HUES6 (cell line): ENCODE data around the gene PHACTR1.
A peak's percentile ranks its signal among the peaks of the same experiment; 100 is the strongest.

Experiments used
- H3K27ac ChIP-seq: 2 replicates; pipeline ENCODE4 v1.7.0; 2013; ENCODE audit warnings: low read depth, mild to moderate bottlenecking, low read length, inconsistent platforms
- H3K27me3 ChIP-seq: 2 replicates; pipeline ENCODE4 v1.6.1; 2013; ENCODE audit warnings: low read length; ENCODE audit not compliant: control insufficient read depth, insufficient read depth
- H3K36me3 ChIP-seq: 2 replicates; pipeline ENCODE4 v1.6.1; 2013; ENCODE audit warnings: low read length; ENCODE audit not compliant: control insufficient read depth, insufficient read depth
- H3K4me1 ChIP-seq: 2 replicates; pipeline ENCODE4 v1.6.1; 2013; ENCODE audit warnings: low read length; ENCODE audit not compliant: control insufficient read depth, insufficient read depth
- H3K4me3 ChIP-seq: 2 replicates; pipeline ENCODE4 v1.5.1; 2013; ENCODE audit warnings: low read depth, low read length
- H3K9ac ChIP-seq: one replicate; pipeline ENCODE4 v1.6.1; 2013; ENCODE audit warnings: mild to moderate bottlenecking, low read length
- H3K9me3 ChIP-seq: 2 replicates; pipeline ENCODE4 v1.6.1; 2013; ENCODE audit warnings: low read depth, low read length; ENCODE audit not compliant: control insufficient read depth, insufficient read depth

The PHACTR1 gene

DNA sequence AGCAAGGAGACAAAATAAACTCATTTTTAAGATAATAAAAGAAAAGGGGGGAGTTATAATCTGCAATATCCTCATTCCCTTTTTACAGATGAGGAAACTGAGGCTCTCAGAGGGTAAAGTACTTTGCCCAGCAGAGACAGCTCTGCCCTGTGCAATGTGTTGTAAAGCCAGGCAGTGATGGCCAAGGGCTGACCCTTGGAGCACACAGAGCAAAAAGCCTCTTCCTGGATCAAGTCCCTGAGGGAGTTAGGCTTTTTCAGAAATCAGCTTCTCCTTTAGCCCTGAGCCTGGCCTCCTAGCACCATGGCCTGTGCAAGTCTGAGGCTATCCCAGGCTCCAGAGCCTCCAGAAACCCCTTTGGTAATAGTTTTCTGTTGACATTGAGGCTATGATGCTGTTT, 234.8 kb downstream of the PHACTR1 start:
- Histone ChIP-seq H3K9me3 (no peaks in the 10 kb centered on the region), H3K27ac (no peak overlapping the region), H3K27me3 (peaks cover 12% of the 10 kb centered on the region), H3K9ac (no peak overlapping the region), H3K4me1 (peaks cover 13% of the 10 kb centered on the region), H3K4me3 (no peak overlapping the region), H3K36me3 (no peaks in the 10 kb centered on the region)

DNA sequence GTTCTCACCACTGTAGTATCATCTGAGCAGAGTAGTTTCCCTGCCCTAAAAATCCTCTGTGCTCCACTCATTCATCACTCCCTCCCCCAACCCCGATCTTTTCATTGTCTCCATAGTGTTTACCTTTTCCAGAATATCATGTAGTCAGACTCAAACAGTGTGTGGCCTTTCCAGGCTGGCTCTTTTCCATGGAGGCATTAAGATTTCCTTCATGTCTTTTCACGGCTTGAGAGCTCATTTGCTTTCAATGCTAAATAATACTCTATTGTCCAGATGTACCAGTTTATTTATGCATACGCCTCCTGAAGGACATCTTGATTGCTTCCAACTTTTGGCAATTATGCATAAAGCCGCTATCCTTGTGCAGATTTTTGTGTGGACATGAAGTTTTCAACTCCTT, 235.8 kb downstream of the PHACTR1 start:
- no peak overlapping the region for H3K4me3 ChIP-seq
- no peaks in the 10 kb centered on the region for H3K36me3 ChIP-seq
- H3K27ac ChIP-seq: no peak overlapping the region
- no peaks in the 10 kb centered on the region for H3K9me3 ChIP-seq
- H3K9ac ChIP-seq: no peak overlapping the region
- peaks cover 18% of the 10 kb centered on the region for H3K4me1 ChIP-seq
- H3K27me3 ChIP-seq: peaks cover 21% of the 10 kb centered on the region

DNA sequence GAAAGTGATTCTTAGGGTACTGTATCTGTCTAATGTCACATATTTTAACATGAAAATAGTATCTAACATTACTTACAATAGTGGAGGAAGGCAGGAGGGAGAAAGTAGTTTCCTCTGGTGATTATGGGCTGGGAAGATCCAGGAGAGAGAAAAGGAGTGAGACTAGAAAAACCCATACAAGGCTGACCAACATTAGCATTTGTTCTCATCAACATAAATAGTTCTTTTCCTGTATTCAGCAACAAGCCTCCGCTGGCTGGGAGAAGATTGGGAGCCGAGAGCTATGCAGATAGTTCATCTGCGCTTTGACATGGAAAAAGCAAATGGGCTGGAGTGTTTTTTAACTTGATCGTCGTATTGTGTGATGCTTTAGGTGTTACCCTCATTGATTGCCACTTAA, 239.4 kb downstream of the PHACTR1 start:
- Histone ChIP-seq H3K27me3 (peaks cover 51% of the 10 kb centered on the region), H3K27ac (no peak overlapping the region), H3K9ac (no peak overlapping the region), H3K4me1 (peaks cover 29% of the 10 kb centered on the region), H3K4me3 (peak overlapping the region; percentile 58), H3K36me3 (no peaks in the 10 kb centered on the region), H3K9me3 (no peaks in the 10 kb centered on the region)

DNA sequence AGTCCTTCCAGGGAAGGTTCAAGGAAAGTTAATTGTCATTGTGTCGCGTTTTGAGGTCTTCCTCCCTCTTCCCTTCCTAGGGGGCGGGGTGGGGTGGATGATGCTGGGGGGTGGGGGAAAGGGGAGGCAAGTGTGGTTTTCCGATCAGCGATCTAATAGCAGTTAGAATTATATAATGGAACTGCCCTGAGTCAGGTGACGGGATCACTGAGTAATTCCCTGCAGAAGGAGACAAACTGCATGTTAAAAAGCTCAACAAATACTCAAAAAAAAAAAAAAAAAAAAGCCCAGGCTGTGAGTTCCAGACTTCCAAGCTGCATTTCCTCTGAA, 240.4 kb downstream of the PHACTR1 start:
- Histone ChIP-seq H3K27ac (no peak overlapping the region), H3K9ac (no peak overlapping the region), H3K9me3 (no peaks in the 10 kb centered on the region), H3K27me3 (peaks cover 51% of the 10 kb centered on the region), H3K4me1 (peaks cover 29% of the 10 kb centered on the region), H3K4me3 (peak overlapping the region; percentile 58), H3K36me3 (no peaks in the 10 kb centered on the region)

GRCh38 chr6:12957321-12958051, 240.9 kb downstream of the PHACTR1 start:
- no peak overlapping the region for H3K27ac ChIP-seq
- H3K27me3 ChIP-seq: peaks cover 51% of the 10 kb centered on the region
- H3K4me1 ChIP-seq: peaks cover 29% of the 10 kb centered on the region
- no peaks in the 10 kb centered on the region for H3K9me3 ChIP-seq
- no peak overlapping the region for H3K9ac ChIP-seq
- peak overlapping the region; percentile 58 for H3K4me3 ChIP-seq
- H3K36me3 ChIP-seq: no peaks in the 10 kb centered on the region

DNA sequence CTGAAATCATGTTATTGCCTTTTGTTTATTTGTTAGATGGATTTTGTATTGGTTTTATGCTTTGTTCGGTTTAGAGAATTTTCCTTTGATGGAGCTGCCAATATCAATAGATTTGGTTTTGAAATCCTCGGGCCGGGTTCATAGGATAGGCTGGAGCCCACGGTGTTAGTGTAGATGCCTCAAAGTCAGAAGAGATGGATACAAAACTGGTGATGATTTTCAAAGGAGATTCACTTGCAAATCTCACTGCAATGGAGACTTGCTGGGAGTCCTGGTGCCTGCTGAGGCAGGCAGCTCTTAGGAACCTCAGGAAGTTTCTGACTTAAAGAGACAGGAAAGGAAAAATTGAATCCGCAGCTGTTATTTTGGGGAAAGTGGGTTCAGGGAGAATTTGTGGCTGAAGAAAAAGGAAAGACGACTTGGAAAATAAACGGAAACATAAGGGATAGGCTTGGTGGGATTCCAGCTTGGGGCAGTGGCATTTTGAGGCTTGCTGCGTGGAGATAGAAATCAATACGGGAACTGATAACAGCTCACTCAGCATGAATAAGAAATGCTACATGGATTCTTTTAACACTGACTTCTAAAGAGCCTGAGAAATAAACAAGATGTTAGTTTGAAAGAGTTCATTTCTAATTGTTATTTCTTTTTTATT, 241.6 kb downstream of the PHACTR1 start:
- H3K27me3 ChIP-seq: peaks cover 51% of the 10 kb centered on the region
- H3K9me3 ChIP-seq: no peaks in the 10 kb centered on the region
- H3K9ac ChIP-seq: no peak overlapping the region
- peak overlapping the region; percentile 58 for H3K4me3 ChIP-seq
- no peak overlapping the region for H3K27ac ChIP-seq
- no peaks in the 10 kb centered on the region for H3K36me3 ChIP-seq
- H3K4me1 ChIP-seq: peaks cover 34% of the 10 kb centered on the region

DNA sequence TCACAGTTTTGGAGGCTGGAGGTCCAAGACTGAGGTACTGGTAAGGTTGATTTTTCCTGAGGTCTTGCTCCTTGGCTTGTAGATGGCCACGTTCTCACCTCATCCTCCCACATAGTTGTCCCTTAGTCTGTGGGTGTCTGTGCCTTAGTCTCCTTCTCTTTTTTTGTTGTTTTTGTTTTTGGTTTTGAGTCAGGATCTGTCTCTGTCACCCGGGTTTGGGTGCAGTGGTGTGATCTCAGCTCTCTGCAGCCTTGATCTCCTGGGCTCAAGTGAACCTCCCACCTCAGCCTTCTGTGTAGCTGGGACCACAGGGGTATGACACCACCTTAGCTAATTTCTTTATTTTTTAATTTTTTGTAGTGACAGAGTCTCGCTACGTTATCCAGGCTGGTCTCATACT, 245.2 kb downstream of the PHACTR1 start:
- peaks cover 35% of the 10 kb centered on the region for H3K27me3 ChIP-seq
- no peak overlapping the region for H3K27ac ChIP-seq
- H3K36me3 ChIP-seq: no peaks in the 10 kb centered on the region
- H3K9ac ChIP-seq: no peak overlapping the region
- H3K9me3 ChIP-seq: no peaks in the 10 kb centered on the region
- no peak overlapping the region for H3K4me3 ChIP-seq
- peaks cover 24% of the 10 kb centered on the region for H3K4me1 ChIP-seq

DNA sequence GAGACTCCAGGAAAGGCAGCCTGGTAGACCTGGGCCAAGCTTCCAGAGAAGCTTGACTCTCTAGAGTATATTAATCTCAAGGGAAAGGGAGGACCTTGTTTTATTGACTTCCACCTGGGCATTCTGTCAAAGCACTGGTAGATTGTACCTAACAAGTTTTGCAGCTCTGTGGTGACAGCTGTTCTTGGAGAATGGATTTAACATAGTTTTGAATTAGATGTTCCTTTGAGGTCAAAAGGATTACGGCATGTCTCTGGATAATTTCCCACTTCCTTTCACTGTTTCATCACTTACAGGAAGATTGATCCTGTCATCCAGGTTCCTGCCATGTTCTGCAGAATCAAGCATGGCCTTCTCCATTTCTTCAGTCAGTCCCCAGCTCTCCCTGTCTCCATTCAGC, 246.0 kb downstream of the PHACTR1 start:
- H3K4me3 ChIP-seq: no peak overlapping the region
- no peak overlapping the region for H3K9ac ChIP-seq
- H3K27ac ChIP-seq: no peak overlapping the region
- H3K9me3 ChIP-seq: no peaks in the 10 kb centered on the region
- H3K4me1 ChIP-seq: peaks cover 19% of the 10 kb centered on the region
- no peaks in the 10 kb centered on the region for H3K36me3 ChIP-seq
- peaks cover 28% of the 10 kb centered on the region for H3K27me3 ChIP-seq

GRCh38 chr6:12962987-12963386, 246.4 kb downstream of the PHACTR1 start:
- H3K9ac ChIP-seq: no peak overlapping the region
- peaks cover 15% of the 10 kb centered on the region for H3K4me1 ChIP-seq
- H3K27me3 ChIP-seq: peaks cover 23% of the 10 kb centered on the region
- no peak overlapping the region for H3K27ac ChIP-seq
- no peaks in the 10 kb centered on the region for H3K9me3 ChIP-seq
- no peaks in the 10 kb centered on the region for H3K36me3 ChIP-seq
- H3K4me3 ChIP-seq: no peak overlapping the region

DNA sequence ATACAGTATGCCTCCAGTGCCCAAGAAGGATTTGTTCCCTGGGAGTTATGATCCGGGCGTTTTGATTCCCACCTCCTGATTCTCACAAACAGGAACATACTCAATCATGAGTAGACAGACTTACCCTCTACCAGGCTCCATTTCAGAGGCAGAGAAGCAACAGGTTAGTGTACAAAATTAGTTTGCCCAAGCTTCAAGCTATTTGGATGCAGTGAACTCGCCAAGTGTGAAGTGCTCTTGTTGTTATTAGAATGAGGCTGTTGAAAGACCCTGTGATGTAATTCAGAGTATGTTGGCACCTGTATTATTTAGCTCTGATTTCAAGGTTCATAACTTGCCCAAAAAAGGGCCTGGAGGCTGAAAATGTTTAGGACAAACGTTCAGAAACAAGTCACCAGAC, 247.0 kb downstream of the PHACTR1 start:
- no peak overlapping the region for H3K4me3 ChIP-seq
- peaks cover 11% of the 10 kb centered on the region; the same call in 1 of the 2 replicates for H3K4me1 ChIP-seq
- no peak overlapping the region for H3K9ac ChIP-seq
- H3K27me3 ChIP-seq: peaks cover 17% of the 10 kb centered on the region
- no peak overlapping the region for H3K27ac ChIP-seq
- H3K9me3 ChIP-seq: no peaks in the 10 kb centered on the region
- H3K36me3 ChIP-seq: no peaks in the 10 kb centered on the region

- Histone ChIP-seq H3K9me3 (no peaks in the 10 kb centered on the region), H3K9ac (no peak overlapping the region), H3K27ac (no peak overlapping the region), H3K27me3 (no peaks in the 10 kb centered on the region), H3K36me3 (no peaks in the 10 kb centered on the region), H3K4me1 (peaks cover 10% of the 10 kb centered on the region), H3K4me3 (no peak overlapping the region)
These were observed 251.1 kb downstream of the PHACTR1 start for GRCh38 chr6:12967686-12968085.
